Cardiac muscle cell (in vitro differentiated cells and primary cell): ENCODE data around the gene SLC5A4. TPM values are rescaled to one million over a fixed set of nuclear protein-coding genes. Genes with fewer than 3 reads are reported as not detected.

ENCODE experiments used
- DNase-seq, 2 donors: peaks; one replicate each; pipeline versions ENCODE4 v3.0.0 to v3.0.0-alpha.2; 2010 to 2017; ENCODE audit warnings: low read depth in 1 of 2, low spot score in 1 of 2
- H3K27ac ChIP-seq: fragments of 200-600 bp; sonication (generic); 2 replicates; pipeline ENCODE4 v1.5.1; 2016
- H3K27me3 ChIP-seq: fragments of 200-600 bp; sonication (generic); 2 replicates; pipeline ENCODE4 v1.6.0; 2016; ENCODE audit warnings: control low read depth
- H3K36me3 ChIP-seq: fragments of 200-600 bp; sonication (generic); 2 replicates; pipeline ENCODE4 v1.5.1; 2016; ENCODE audit warnings: control low read depth
- H3K4me1 ChIP-seq: fragments of 200-600 bp; sonication (generic); 2 replicates; pipeline ENCODE4 v1.8.1; 2017; ENCODE audit warnings: low read depth, mild to moderate bottlenecking, mixed run types
- H3K4me3 ChIP-seq: fragments of 200-600 bp; sonication (generic); 2 replicates; pipeline ENCODE4 v1.5.1; 2016; ENCODE audit warnings: mild to moderate bottlenecking
- H3K9me3 ChIP-seq: fragments of 200-600 bp; sonication (generic); 2 replicates; pipeline ENCODE4 v1.5.1; 2017; ENCODE audit warnings: low read depth, mild to moderate bottlenecking, control low read depth
- polyA plus RNA-seq: library from polyadenylated mRNA; unstranded; fragments of >200 nt; fragmentation: Nextera tagmentation; extraction: Ambion mirVana; gene quantifications from 2 replicates; pipeline ENCODE4 v1.2.1, GENCODE V29; 2016
- total RNA-seq: library from RNA; depleted of rRNA; stranded (reverse); fragments of >200 nt; gene quantifications from 2 replicates; pipeline ENCODE4 v1.2.3, GENCODE V29; 2016
- TF ChIP-seq, protein P1 (sequence below): IDR thresholded peaks from 2 replicates; pipeline ENCODE4 v1.5.1; 2012; ENCODE audit warnings: low read depth, mild to moderate bottlenecking, low read length

Gene SLC5A4
- total and polyA plus RNA-seq, 2 experiments from 2014 or later: not detected

DNA sequence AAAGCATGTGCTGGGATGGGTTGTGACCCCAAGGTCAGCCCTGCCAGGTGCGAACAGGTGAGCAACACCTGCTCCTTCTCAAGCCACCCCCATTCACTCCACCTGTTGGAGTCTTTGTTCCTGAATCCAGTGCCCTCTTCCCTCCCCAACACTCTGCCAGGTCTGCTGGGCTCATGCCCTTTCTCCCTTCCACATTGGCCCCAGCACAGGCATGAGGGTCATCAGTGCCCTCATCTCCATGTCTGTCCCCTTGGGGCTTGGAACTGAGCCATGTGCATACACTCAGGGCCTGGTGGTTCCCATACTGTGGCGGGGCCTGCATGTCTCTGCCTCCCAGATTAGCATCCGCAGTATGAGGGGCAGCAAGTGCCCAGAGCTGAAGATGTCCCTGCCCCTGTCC, 69.3 kb downstream of the SLC5A4 start:
- Histone ChIP-seq H3K9me3 (no peaks in the 10 kb centered on the region), H3K27ac (no peak overlapping the region), H3K4me1 (no peaks in the 10 kb centered on the region), H3K27me3 (no peaks in the 10 kb centered on the region), H3K4me3 (no peak overlapping the region), H3K36me3 (no peaks in the 10 kb centered on the region)
- TF ChIP-seq, protein P1, sequence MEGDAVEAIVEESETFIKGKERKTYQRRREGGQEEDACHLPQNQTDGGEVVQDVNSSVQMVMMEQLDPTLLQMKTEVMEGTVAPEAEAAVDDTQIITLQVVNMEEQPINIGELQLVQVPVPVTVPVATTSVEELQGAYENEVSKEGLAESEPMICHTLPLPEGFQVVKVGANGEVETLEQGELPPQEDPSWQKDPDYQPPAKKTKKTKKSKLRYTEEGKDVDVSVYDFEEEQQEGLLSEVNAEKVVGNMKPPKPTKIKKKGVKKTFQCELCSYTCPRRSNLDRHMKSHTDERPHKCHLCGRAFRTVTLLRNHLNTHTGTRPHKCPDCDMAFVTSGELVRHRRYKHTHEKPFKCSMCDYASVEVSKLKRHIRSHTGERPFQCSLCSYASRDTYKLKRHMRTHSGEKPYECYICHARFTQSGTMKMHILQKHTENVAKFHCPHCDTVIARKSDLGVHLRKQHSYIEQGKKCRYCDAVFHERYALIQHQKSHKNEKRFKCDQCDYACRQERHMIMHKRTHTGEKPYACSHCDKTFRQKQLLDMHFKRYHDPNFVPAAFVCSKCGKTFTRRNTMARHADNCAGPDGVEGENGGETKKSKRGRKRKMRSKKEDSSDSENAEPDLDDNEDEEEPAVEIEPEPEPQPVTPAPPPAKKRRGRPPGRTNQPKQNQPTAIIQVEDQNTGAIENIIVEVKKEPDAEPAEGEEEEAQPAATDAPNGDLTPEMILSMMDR: no peak
- no peak for DNase-seq

DNA sequence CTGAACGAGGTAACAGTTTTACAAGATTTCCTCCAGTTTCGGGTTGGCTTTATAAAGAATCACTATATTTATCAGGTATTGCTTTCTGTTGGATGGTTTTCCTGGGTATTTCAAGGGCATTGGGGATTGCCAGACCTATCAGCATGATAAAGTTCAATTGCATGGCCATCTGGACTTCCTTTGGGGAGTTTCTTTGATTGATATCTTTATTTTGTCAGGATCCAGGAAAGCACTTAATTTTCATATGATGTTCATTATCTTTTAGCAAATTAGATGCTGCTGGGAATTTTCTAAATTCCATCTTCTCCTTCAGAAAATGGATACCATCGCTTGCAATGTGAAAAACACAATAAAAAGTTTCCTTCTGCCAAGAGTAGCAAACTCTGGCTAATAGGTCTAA, 71.5 kb downstream of the SLC5A4 start:
- TF ChIP-seq, protein P1: no peak
- Histone ChIP-seq H3K9me3 (no peaks in the 10 kb centered on the region), H3K27ac (no peak overlapping the region), H3K4me3 (no peak overlapping the region), H3K27me3 (peaks cover 3% of the 10 kb centered on the region), H3K36me3 (no peaks in the 10 kb centered on the region), H3K4me1 (no peaks in the 10 kb centered on the region)
- no peak for DNase-seq

DNA sequence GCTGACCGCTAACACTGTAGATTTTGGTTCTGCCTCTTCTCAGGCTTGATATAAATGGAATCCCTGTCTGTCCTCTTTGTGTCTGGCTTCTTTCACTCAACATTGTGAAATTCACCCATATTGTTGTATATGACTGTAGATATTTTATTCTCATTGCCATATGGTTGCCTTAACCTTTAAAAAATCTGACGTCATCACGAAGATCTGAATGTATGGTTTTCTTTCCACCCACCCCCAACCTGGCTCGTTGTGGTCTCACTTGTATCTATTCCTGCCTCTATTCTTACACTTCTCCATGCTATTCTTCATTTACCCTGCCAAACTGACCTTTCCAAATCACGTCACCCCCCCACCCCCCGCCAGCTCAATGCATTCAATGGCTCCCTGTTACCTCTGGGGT, 74.1 kb downstream of the SLC5A4 start:
- H3K9me3 ChIP-seq: no peaks in the 10 kb centered on the region
- TF ChIP-seq, protein P1: no peak
- H3K4me1 ChIP-seq: no peaks in the 10 kb centered on the region
- no peak overlapping the region for H3K4me3 ChIP-seq
- DNase-seq: no peak
- peaks cover 18% of the 10 kb centered on the region for H3K27me3 ChIP-seq
- H3K36me3 ChIP-seq: no peaks in the 10 kb centered on the region
- H3K27ac ChIP-seq: no peak overlapping the region

DNA sequence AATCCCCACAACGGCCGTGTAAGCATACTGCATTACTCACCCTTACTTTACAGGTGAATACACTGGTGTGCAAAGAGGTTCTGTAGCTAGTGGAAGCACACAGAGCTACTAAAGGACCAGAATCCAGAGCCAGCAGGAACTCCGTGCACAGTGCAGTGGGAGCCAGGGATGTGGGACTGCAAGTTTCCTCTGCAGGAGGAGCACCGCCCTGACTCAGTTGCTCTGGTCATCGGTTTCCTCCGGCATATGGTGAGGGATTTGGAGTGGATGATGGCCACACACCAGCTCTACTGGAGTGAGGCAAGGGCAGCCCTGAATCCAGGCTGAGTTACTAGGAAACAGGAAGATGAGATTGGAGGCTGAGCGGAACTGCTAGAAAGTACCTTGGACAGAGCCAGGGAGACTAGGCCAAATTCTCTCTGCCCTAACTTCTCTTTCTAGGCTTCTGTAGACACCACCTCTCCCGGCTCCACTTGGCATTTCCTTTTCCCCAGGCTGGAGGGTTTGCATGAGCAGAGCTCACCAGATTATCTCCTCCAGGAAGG, 77.9 kb downstream of the SLC5A4 start:
- peaks cover 33% of the 10 kb centered on the region for H3K27me3 ChIP-seq
- TF ChIP-seq, protein P1: no peak

DNA sequence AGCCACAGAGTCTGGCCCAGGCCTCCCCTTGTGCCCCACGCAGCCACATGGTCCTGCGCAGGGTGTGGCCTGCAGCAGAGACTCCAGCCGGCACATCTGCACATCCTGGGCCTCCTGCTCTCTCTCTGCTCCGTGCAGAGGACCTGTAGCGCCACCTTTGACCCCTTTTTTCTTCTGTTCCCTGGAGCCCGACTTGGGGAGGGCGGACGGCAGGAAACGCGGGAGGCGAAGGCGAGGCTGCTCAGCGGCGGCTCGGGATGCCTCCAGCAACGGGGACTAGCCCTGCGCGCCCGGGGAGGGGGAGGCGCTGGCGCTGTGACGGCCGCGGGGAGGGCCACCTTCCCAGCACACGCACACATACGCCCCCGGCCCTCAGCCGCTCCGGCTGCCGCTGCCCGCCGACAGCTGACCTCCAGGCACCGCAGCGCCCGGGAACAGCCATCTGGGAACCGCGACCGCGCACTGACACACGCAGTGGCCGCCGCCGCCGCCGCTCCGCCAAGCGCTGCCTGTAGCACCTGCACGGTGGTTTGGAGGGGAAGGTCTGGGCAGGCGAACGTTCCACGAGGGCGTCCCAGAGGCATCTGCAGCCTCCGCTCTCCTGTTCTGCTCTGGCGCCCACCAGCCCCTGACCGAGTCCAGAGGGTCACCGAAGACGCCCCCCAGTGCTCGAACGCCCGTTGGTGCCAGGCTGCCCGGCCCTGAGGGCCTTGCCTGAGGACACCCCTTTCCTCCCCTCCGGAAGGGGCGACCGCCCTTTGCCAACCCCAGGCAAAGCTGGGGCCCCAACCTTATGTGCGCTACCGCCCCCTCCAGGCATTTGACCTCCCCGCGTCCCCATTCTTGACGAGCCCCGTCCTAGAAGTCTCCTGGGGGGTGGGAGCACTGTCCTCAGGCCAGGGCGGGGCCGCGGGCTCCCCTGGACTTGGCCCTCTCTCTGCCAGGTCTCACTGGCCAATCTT, 79.2 kb downstream of the SLC5A4 start:
- Histone ChIP-seq H3K9me3 (no peaks in the 10 kb centered on the region), H3K4me1 (no peaks in the 10 kb centered on the region), H3K36me3 (no peaks in the 10 kb centered on the region), H3K27ac (no peak overlapping the region), H3K4me3 (peak overlapping the region; percentile 14), H3K27me3 (peaks cover 33% of the 10 kb centered on the region)
- DNase-seq: peak in 1 of 2 donors; percentile 42
- TF ChIP-seq, protein P1: no peak

More for the DNA sequence above, 77.9 kb downstream of the SLC5A4 start:
- no peaks in the 10 kb centered on the region for H3K9me3 ChIP-seq
- DNase-seq: no peak
- H3K4me1 ChIP-seq: no peaks in the 10 kb centered on the region
- H3K4me3 ChIP-seq: no peak overlapping the region
- no peaks in the 10 kb centered on the region for H3K36me3 ChIP-seq
- H3K27ac ChIP-seq: no peak overlapping the region
